ENCODE data around the gene CHCHD5.

CHCHD5 gene

DNA sequence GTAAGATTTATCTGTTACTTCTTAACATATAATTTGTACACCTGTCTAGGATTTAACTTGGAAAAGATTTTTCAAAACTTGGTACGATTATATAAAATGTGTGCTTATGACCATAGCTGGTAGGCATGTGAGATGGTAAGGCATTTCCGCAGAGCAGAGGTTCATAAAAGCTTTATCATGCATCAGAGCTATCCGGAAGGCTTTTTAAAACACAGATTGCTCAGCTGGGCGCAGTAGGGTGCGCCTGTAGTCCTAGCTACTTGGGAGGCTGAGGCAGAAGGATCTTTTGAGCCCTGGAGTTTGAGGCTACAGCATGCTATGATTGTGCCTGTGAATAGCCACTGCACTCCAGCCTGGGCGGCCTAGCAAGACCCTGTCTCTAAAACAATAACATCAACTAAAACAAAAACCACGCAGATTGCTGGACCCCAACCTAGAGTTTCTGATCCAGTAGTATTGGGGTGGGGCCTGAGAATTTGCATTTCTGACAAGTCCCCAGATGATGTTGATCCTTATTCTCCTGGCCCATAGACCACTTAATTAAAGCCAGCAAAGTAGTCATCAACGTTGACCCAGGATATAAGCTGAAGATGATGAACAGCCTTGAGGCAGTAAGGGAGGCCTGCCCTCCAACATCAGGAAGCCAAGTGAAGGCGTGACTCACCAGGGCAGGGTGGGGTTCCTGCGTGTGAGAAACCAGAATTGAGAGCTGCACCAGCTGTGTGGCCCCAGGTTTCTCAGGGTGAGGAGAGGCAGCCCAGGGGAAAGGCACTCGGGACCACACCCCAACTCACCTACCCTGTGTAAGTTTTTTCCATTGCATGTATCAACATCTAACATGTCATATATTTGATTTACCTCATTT lies 39.7 kb downstream of the CHCHD5 start:
- peak; percentile 47 to 58 for DNase-seq (ENCODE audit: low read depth in 2 of 2)

DNA sequence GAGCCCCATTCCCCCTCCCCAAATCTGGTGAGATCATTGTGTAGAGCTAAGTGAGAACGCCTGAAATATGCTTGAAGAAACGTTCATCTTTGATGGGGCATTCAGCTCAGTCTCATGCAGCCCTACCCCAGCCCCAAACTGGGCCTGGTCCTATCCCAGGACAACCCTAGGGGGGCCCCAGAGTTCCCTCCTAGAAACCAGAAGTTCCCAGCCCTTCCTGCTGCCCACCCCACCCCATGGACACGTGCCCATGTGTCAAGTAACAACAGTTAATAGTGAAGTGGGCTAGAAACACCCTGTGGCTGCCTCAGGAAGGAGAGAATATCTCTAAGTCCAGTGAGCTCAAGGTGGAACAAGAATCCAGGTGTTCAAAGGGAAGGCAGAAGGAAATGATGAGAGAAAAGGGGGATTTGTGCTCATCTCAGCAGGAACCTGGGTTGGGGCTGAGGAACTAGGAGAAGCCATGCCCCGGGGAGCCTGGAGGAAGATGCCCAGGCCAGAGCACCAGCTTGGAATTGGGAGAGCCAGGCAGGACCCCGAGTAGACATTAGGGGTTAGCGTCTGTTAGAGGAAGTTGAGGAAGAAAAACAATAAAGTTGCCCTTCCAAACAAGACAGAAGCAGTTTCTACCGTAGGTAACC lies 41.2 kb downstream of the CHCHD5 start:
- no peak for DNase-seq (ENCODE audit: low read depth in 2 of 2)

DNA sequence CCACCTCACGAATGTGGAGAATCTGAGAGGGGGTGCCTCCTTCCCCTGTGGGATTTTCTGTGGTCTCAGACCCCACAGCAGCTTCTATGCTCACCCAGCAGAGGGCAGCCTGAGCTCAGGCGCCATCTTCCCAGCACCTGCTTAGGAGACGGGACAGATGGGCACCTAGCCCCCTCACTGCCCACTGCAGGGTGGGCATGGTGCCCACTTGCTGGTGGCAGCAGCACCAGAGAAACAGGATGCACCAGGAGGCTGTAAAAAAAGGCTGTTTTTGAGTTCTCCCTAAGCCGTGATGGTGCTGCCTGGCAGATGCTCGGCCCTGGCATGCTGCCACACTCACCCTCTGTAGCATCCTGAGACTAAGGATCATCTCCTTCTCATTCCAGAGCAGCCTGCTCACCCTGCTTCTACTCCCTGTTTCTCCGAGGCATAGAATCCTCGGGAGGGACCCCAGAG lies 42.2 kb downstream of the CHCHD5 start:
- peak in 1 of 2 donors; percentile 28 for DNase-seq (ENCODE audit: low read depth in 2 of 2)

DNA sequence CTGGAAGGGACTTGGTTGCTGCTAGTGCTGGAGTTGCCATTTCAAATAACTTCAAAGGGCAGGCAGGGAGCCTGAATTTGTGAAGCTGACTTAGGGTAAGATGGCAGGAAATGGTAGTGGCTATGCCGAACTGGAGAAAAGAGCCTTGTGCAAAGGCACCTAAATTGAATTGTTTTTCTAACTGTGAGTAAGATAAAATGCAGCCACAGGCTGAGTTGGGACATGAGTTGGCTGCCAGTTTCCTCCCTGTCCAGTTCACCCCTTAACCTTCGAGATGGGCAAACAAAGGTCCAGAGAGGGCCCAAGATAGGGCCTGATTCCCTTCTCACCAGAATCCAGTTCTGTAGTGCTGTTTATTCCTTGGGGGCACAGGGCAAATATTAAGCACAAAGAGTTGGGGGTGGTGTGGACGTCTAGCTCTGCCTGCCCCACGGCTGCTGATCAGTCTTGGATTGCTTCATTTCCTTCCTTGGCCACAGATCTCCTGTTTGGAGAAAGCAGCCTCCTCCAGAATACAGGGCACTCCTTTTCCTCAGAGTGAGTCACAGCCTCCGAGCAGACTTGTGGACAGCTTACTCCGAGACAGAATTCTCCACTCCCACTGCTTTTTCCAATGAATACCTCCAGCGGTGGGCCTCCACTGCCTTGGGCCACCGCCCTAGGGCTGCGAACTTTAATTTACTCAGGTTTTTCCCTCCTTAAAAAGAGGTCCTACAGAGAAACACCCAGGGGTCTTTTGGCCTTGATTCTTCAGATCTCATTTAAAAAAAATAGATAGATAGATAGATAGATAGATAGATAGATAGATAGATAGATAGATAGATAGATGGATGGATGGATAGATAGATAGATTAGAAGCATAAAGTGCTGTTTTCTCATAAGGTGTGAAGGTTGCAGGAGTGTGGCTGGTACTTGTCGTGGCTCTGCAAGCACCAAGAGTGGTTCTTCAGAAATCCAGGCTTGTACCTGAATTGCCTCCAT lies 42.9 kb downstream of the CHCHD5 start:
- no peak for DNase-seq (ENCODE audit: low read depth in 2 of 2)

DNA sequence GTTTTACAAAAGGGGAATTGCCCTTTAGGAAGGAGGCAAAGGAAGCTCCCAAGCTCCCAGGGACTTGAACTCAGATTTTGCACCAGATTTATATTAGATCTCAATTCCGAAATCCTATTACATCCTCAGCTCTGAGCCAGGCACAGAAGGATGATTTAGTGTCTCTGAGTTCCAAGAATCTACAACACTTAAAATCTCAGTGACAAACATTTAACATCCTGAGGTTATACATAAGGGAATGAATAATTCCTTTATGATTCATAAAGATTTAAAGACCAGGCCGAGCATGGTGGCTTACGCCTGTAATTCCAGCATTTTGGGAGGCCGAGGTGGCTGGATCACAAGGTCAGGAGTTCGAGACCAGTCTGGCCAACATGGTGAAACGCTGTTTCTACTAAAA lies 44.8 kb downstream of the CHCHD5 start:
- no peak for DNase-seq (ENCODE audit: low read depth in 2 of 2)

DNA sequence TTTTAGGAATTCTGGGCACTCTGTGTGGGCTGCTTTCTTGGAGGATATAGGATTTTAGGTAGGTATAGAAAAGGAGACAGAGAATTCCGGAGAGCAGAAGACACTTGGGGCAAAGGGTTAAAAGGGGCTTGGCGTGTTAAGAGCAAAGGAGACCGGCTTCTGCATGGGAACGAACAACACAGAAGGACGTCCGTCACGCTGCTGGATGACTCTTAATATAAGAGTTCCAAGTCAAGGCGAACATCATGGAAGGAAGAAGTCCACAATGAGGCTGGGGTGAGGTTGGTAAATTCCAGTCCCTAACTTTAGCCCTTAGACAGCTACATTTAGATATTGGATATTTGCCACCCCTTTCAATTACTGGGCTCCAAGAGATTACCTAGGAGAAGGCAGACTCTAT lies 45.4 kb downstream of the CHCHD5 start:
- DNase-seq (ENCODE audit: low read depth in 2 of 2), result no peak

DNA sequence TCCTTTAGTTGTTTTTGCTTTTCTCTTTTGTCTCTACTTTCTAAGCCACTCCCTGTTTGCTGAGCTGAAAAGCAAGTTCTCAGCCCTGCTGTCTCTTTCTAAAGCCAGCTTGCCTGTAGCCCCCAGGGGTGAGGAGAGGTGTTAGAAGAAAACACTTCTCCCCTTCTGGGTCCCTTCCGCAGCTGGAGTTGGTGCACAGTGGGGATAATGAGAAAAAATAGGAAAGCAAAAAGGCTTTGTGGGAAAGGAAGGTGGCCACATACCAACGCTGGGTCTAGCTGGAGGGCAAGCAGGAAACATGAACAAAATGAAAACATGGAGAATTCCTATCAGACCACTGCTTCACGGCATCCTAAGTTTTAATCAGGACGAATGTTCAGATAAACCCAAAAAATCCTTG lies 45.9 kb downstream of the CHCHD5 start:
- no peak for DNase-seq (ENCODE audit: low read depth in 2 of 2)

DNA sequence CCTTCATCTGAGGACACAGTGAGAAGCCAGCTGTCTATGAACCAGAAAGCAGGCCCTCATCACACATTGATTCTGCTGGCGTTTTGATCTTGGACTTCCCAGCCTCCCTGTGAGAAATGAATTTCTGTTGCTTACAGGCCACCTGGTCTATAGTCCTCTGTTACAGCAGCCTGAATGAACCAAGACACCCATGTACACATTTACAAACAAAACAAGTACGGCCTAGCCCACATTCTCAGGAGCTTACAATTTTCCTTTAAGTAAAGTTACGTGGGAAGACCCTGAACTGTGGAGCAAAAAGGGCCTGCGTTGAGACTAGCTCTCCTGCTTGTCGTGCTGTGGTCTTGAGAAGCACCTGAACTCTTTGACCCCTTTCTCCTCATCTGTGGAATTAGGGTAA lies 49.3 kb downstream of the CHCHD5 start:
- no peak for DNase-seq (ENCODE audit: low read depth in 2 of 2)

DNA sequence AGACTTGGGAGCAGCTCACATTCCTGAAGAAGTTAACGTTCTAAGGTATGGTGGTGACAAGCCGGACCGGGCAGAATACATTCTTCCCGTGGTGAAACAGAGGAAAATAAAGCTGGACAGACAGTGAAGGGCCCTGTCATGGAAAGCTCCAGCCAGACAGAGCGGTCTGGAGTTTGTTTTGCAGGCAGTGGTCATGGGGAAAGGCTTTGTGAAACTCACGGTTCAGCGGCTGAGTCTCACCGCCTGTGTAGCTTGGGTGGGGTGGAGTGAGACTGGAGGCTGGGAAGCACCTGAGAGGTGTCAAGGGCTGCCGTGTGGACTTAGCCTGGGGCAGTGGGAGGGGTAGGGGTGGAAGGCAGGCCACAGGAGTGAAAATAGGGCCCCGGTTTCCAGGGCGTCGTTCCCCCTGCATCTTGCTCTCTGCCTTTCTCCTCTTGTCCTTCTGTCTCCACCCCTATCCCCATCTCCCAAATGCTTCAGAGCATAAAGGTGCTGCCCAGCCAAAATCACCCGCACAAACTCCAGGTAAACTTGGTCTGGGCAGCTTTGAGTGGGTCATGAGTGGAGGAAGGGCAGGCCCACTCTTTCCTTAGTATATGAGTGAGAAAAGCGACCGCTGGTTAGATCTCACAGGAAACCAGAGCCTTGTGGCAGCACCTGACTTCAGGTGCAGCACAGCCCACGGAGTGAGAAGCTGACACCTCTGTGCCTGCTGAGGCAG lies 49.9 kb downstream of the CHCHD5 start:
- DNase-seq (ENCODE audit: low read depth in 2 of 2), result no peak

DNA sequence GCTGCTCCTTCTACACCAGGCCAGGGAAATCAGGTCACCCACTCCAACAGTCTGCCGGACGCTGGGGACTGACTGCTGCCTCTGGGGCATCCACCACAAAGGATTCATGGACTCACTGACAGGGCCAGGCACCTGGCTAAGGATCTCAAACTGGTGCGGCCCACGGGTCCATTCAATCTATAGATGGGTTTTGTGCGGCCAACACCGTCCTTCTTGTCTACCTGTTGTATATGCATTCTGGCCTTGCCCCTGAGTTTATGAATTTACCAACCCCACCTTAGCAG lies 50.4 kb downstream of the CHCHD5 start:
- DNase-seq (ENCODE audit: low read depth in 2 of 2), result no peak

DNA sequence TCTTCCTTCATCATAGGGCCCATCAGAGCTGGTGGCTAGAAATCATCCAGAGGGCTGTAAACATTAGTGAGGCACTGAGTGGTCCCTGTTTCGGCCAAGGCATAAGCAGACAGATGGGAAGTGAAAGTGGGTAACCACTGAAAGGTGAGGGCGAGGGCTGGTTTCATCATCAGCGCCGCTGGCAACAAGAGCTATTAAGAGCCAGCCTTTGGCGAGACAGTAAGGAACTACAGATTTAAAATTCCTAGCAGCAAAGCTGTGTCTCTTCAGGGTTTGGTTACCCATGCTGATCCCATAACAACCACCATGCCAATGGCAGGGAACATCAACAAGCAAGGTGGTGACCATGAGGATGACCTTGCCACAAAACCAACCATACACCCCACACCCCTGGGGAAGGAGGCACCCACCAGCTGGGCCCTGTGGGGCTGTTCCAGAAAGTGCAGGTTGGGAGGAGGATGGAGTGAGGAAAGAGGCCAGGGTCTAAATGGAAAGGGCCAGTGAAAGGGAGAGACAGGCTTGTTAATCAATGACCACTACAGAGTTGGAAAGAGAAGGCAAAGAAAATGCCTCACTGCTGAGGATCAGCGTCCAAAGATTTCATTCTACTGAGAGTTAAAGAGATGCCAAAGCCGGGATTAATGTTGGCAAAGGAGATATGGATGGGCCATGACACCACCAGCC lies 52.3 kb downstream of the CHCHD5 start:
- no peak for DNase-seq (ENCODE audit: low read depth in 2 of 2)

DNA sequence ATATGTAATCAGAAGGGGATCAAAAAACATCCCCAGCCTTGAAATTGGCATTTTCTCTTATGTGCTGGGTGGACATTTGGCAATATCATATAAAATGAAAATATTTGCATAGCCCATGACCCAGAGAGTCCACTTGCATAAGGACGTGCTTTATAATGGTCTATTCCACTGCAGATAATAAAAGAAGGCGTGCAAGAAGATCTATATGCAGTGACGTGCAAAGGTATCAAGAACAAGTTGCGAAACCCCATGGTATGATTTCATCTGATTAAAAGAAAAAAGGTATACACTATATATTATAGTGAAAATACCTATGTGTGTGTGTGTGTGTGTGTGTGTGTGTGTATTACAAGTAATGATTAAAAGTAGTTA lies 52.9 kb downstream of the CHCHD5 start:
- no peak for DNase-seq (ENCODE audit: low read depth in 2 of 2)

All from stimulated activated CD8-positive, alpha-beta memory T cell treated with anti-CD3 and anti-CD28 coated beads, Interleukin-7, amount 100 ng/mL, for 1 hour (primary cell).